Measurements from ENCODE around the gene RRN3.
"Not testable (repeated sequence)": the region's sequence is repeated elsewhere in the genome, so short reads cannot be mapped to it uniquely, and the experiment has no call there.

Gene RRN3

GRCh38 chr16:15034266-15035162 is 59.6 kb downstream of the RRN3 start:
- Histone ChIP-seq H3K36me3 (ENCODE audit: control insufficient read depth, insufficient read depth, low read length) (peaks cover 72% of the 10 kb centered on the region), H3K4me1 (ENCODE audit: control insufficient read depth, insufficient read depth, low read length, poor library complexity, severe bottlenecking) (no peaks in the 10 kb centered on the region), H3K4me3 (ENCODE audit: insufficient read depth, low read depth, low read length, poor library complexity, severe bottlenecking) (no peak overlapping the region), H3K27me3 (replicated peaks; ENCODE audit: control insufficient read depth, insufficient read depth, low read length, poor library complexity, severe bottlenecking) (no peaks in the 10 kb centered on the region), H3K27ac (ENCODE audit: insufficient read depth, low read length, poor library complexity, severe bottlenecking) (no peak overlapping the region), H3K9me3 (ENCODE audit: control insufficient read depth, low read length) (no peaks in the 10 kb centered on the region)
- no peak for DNase-seq

- peaks cover 66% of the 10 kb centered on the region for H3K36me3 ChIP-seq (ENCODE audit: control insufficient read depth, insufficient read depth, low read length)
These were observed 60.8 kb downstream of the RRN3 start for GRCh38 chr16:15033309-15033707.

GRCh38 chr16:15032547-15033308 is 61.3 kb downstream of the RRN3 start:
- DNase-seq: no peak
- H3K4me3 ChIP-seq (ENCODE audit: insufficient read depth, low read depth, low read length, poor library complexity, severe bottlenecking): no peak overlapping the region
- no peaks in the 10 kb centered on the region for H3K9me3 ChIP-seq (ENCODE audit: control insufficient read depth, low read length)
- no peak overlapping the region for H3K27ac ChIP-seq (ENCODE audit: insufficient read depth, low read length, poor library complexity, severe bottlenecking)
- peaks cover 60% of the 10 kb centered on the region for H3K36me3 ChIP-seq (ENCODE audit: control insufficient read depth, insufficient read depth, low read length)
- no peaks in the 10 kb centered on the region for H3K27me3 ChIP-seq (replicated peaks; ENCODE audit: control insufficient read depth, insufficient read depth, low read length, poor library complexity, severe bottlenecking)
- H3K4me1 ChIP-seq (ENCODE audit: control insufficient read depth, insufficient read depth, low read length, poor library complexity, severe bottlenecking): no peaks in the 10 kb centered on the region

More at GRCh38 chr16:15033309-15033707, 60.8 kb downstream of the RRN3 start:
- no peaks in the 10 kb centered on the region for H3K4me1 ChIP-seq (ENCODE audit: control insufficient read depth, insufficient read depth, low read length, poor library complexity, severe bottlenecking)
- no peak overlapping the region for H3K4me3 ChIP-seq (ENCODE audit: insufficient read depth, low read depth, low read length, poor library complexity, severe bottlenecking)
- H3K27ac ChIP-seq (ENCODE audit: insufficient read depth, low read length, poor library complexity, severe bottlenecking): no peak overlapping the region
- H3K27me3 ChIP-seq (replicated peaks; ENCODE audit: control insufficient read depth, insufficient read depth, low read length, poor library complexity, severe bottlenecking): no peaks in the 10 kb centered on the region
- no peaks in the 10 kb centered on the region for H3K9me3 ChIP-seq (ENCODE audit: control insufficient read depth, low read length)
- no peak for DNase-seq

GRCh38 chr16:15031586-15031985 is 62.5 kb downstream of the RRN3 start:
- no peaks in the 10 kb centered on the region for H3K27me3 ChIP-seq (replicated peaks; ENCODE audit: control insufficient read depth, insufficient read depth, low read length, poor library complexity, severe bottlenecking)
- peaks cover 49% of the 10 kb centered on the region for H3K36me3 ChIP-seq (ENCODE audit: control insufficient read depth, insufficient read depth, low read length)
- no peak overlapping the region for H3K27ac ChIP-seq (ENCODE audit: insufficient read depth, low read length, poor library complexity, severe bottlenecking)
- H3K4me3 ChIP-seq (ENCODE audit: insufficient read depth, low read depth, low read length, poor library complexity, severe bottlenecking): no peak overlapping the region
- H3K9me3 ChIP-seq (ENCODE audit: control insufficient read depth, low read length): no peaks in the 10 kb centered on the region
- no peaks in the 10 kb centered on the region for H3K4me1 ChIP-seq (ENCODE audit: control insufficient read depth, insufficient read depth, low read length, poor library complexity, severe bottlenecking)
- no peak for DNase-seq

GRCh38 chr16:15031179-15031578 is 62.9 kb downstream of the RRN3 start:
- no peak for DNase-seq
- no peak overlapping the region for H3K27ac ChIP-seq (ENCODE audit: insufficient read depth, low read length, poor library complexity, severe bottlenecking)
- no peaks in the 10 kb centered on the region for H3K4me1 ChIP-seq (ENCODE audit: control insufficient read depth, insufficient read depth, low read length, poor library complexity, severe bottlenecking)
- H3K36me3 ChIP-seq (ENCODE audit: control insufficient read depth, insufficient read depth, low read length): peaks cover 47% of the 10 kb centered on the region
- H3K27me3 ChIP-seq (replicated peaks; ENCODE audit: control insufficient read depth, insufficient read depth, low read length, poor library complexity, severe bottlenecking): no peaks in the 10 kb centered on the region
- H3K4me3 ChIP-seq (ENCODE audit: insufficient read depth, low read depth, low read length, poor library complexity, severe bottlenecking): no peak overlapping the region
- no peaks in the 10 kb centered on the region for H3K9me3 ChIP-seq (ENCODE audit: control insufficient read depth, low read length)

GRCh38 chr16:15029749-15030148 is 64.3 kb downstream of the RRN3 start:
- H3K4me1 ChIP-seq (ENCODE audit: control insufficient read depth, insufficient read depth, low read length, poor library complexity, severe bottlenecking); H3K27me3 ChIP-seq (replicated peaks; ENCODE audit: control insufficient read depth, insufficient read depth, low read length, poor library complexity, severe bottlenecking); DNase-seq; H3K9me3 ChIP-seq (ENCODE audit: control insufficient read depth, low read length); H3K4me3 ChIP-seq (ENCODE audit: insufficient read depth, low read depth, low read length, poor library complexity, severe bottlenecking); H3K27ac ChIP-seq (ENCODE audit: insufficient read depth, low read length, poor library complexity, severe bottlenecking): not testable (repeated sequence)
- H3K36me3 ChIP-seq (ENCODE audit: control insufficient read depth, insufficient read depth, low read length): peaks cover 39% of the 10 kb centered on the region

- DNase-seq; H3K4me1 ChIP-seq (ENCODE audit: control insufficient read depth, insufficient read depth, low read length, poor library complexity, severe bottlenecking); H3K27ac ChIP-seq (ENCODE audit: insufficient read depth, low read length, poor library complexity, severe bottlenecking); H3K4me3 ChIP-seq (ENCODE audit: insufficient read depth, low read depth, low read length, poor library complexity, severe bottlenecking); H3K9me3 ChIP-seq (ENCODE audit: control insufficient read depth, low read length); H3K27me3 ChIP-seq (replicated peaks; ENCODE audit: control insufficient read depth, insufficient read depth, low read length, poor library complexity, severe bottlenecking): not testable (repeated sequence)
- H3K36me3 ChIP-seq (ENCODE audit: control insufficient read depth, insufficient read depth, low read length): peaks cover 37% of the 10 kb centered on the region
These were observed 65.0 kb downstream of the RRN3 start for GRCh38 chr16:15028801-15029698.

- not testable (repeated sequence) for H3K4me3 ChIP-seq (ENCODE audit: insufficient read depth, low read depth, low read length, poor library complexity, severe bottlenecking); H3K4me1 ChIP-seq (ENCODE audit: control insufficient read depth, insufficient read depth, low read length, poor library complexity, severe bottlenecking); H3K27ac ChIP-seq (ENCODE audit: insufficient read depth, low read length, poor library complexity, severe bottlenecking); DNase-seq; H3K9me3 ChIP-seq (ENCODE audit: control insufficient read depth, low read length); H3K27me3 ChIP-seq (replicated peaks; ENCODE audit: control insufficient read depth, insufficient read depth, low read length, poor library complexity, severe bottlenecking)
- H3K36me3 ChIP-seq (ENCODE audit: control insufficient read depth, insufficient read depth, low read length): peaks cover 33% of the 10 kb centered on the region
These were observed 65.7 kb downstream of the RRN3 start for GRCh38 chr16:15028345-15028715.

- H3K9me3 ChIP-seq (ENCODE audit: control insufficient read depth, low read length); H3K4me3 ChIP-seq (ENCODE audit: insufficient read depth, low read depth, low read length, poor library complexity, severe bottlenecking); DNase-seq; H3K27ac ChIP-seq (ENCODE audit: insufficient read depth, low read length, poor library complexity, severe bottlenecking); H3K4me1 ChIP-seq (ENCODE audit: control insufficient read depth, insufficient read depth, low read length, poor library complexity, severe bottlenecking); H3K27me3 ChIP-seq (replicated peaks; ENCODE audit: control insufficient read depth, insufficient read depth, low read length, poor library complexity, severe bottlenecking): not testable (repeated sequence)
- peaks cover 31% of the 10 kb centered on the region for H3K36me3 ChIP-seq (ENCODE audit: control insufficient read depth, insufficient read depth, low read length)
These were observed 66.3 kb downstream of the RRN3 start for GRCh38 chr16:15027503-15028344.

Measured in effector memory CD4-positive, alpha-beta T cell (primary cell).